Measurements from ENCODE around the gene RACGAP1.

The RACGAP1 gene

DNA sequence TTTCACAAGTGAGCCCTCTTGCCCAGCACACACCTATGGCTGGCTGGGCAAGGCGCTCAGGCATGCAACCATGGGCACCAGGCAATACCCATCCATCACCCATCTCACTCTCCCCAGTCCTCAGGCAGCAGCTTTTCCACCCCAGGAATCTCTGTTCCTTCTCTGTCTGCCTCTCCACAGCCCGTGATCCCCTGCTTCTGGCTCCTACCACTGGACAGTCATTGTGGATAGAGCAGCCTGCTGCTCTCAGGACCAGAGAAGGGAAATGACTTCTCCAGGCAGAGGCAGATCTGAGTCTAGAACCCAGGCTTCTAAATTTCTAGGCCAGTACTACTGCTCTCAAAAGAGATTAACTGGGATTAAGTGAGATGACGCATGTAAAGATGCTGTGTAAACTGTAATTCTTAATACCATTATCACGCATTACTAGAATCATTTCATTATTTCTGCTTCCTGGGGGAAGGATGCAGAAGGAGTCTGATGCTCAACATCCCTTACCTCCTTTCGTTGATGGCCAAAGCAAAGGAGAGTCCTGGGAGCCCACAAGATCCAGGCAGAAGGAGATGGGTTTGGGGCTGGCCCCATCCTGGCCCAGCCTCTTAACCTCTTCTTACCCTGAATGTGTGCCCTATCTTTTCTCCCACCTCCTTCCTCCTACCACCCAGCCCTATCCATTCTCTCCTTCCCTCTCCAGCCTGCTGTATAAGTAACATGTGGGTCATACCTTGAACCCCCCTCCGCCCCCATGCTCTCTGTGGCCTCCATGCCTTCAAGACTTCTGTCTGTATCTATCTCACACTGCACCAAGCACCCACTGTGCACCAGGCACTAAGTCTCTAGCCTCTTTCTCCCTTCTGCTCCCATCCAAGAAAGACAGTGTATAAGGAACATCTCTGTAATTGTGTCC, 68.4 kb downstream of the RACGAP1 start:
- no peak for DNase-seq (ENCODE audit: low spot score)

DNA sequence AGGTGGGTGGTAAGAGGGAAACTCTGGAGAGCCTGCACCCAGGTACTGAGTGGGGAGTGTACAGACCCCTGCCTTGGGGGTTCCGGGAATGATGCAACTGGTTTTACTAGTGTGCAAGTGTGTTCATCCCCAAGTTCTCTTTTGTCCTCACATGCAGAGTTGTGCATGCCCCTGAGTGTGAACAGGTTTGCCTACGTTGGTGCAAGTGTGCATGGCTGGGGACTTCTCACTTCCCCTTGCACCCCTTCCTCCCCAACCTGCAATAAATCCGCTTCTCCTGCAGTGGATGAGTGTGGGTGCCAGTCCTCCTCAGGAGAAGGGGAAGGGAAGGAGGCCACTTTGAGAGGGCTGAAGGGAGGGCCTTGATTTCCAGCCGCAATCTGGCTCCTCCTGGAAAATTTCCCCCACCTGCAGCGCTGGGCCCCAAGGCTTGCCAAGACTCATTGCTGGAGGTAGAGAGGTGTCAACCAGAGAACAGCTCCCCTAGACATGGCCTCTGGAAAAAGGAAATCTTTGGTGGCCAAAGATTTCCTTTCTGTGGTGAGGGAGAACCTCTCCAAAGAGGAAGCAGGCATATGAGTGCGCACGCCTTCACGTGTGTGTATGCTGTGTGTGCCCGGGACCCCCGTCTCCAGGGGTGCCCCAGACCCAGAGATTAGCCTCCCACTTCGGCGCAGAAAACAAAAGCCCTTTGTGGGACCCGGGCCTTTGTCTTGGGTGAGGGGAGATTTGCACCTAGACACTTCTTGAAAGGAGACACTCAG, 69.2 kb downstream of the RACGAP1 start:
- no peak for DNase-seq (ENCODE audit: low spot score)

DNA sequence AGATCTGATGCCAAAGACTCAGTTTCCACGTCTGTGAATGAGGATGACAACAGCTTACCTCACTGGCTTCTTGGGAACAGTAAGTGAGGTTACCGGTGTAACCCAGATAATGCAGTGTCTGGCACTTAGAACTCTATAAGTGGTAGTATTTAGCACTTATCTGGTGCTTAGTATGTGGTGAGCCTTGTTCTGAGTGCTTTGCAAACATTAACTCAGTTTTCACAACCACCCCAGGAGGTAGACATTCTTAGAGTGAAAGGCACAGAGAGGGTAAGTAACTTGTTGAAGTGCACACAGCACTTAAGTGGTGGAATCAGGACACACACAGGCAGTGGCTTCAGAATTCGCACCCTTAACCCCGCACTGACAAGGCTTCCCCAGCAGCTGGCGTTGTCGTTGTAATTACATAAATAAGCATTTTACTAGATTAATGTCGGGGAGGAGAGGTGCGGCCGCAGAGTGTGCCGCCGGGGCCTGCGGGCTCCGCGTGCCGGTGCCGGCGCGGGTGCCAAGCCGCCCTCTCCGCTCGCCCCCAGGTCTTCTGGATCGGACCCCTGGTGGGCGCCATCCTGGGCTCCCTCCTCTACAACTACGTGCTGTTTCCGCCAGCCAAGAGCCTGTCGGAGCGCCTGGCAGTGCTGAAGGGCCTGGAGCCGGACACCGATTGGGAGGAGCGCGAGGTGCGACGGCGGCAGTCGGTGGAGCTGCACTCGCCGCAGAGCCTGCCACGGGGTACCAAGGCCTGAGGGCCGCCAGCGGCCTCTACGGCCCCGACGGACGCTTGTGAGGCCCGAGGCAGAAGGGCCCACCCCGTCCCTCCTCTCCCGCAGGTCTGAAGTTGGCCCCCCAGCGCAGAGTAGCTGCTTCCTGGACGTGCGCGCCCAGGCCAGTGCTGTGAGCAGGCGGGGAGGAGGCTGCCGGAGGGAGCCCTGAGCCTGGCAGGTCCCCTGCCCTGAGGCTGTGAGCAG, 70.1 kb downstream of the RACGAP1 start:
- no peak for DNase-seq (ENCODE audit: low spot score)

DNA sequence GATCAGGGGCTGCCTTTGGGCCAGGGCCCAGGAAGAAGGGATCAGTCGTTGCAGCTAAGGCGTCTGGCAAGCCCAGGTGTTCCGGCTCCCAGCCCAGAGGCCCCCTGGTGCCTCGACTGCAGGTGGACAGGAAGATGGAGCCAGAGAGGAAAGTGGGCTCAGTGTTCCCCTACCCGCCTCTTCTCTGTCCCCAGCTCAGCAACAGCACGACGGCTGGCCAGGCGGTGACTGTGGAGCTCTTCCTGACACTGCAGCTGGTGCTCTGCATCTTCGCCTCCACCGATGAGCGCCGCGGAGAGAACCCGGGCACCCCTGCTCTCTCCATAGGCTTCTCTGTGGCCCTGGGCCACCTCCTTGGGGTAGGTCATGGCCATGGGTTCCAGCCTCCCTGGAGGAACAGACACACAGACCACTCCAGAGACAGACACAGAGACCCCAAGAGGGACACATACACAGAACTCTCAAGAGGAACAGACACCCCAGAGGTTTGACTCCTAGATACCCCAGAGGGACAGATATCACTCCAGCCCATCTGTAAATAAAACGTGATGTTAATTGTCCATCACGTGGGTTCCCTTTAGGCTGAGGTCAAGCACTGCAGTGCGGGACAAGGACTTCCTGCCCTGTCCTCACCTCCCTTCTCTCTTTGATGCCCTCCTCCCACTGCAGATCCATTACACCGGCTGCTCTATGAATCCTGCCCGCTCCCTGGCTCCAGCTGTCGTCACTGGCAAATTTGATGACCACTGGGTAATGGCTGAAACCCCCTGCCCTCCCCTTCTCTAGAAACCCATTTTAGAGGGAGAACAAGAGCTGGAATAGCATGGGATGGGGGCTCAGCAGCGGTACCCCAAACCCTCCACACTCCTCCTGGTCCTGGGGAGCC, 71.1 kb downstream of the RACGAP1 start:
- no peak for DNase-seq (ENCODE audit: low spot score)

DNA sequence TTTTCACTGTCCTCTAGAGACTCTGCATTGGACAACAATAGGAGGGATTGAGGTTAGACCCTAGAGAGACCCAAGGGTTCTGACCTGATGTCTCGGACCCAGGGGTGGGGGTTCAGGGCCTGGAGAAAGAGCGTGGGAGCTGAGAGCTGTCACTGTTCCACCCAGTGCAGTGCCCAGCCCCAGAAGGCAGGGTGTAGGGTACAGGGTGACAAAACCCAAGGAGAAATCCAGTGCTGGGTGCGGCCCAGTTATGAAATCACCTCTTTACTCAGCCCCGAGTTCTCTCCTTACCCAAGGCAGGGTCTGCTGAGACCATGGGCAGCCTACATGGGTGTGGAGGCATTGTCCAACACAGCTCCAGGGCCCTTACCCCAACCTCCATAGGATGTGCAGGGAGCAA, 72.1 kb downstream of the RACGAP1 start:
- no peak for DNase-seq (ENCODE audit: low spot score)

DNA sequence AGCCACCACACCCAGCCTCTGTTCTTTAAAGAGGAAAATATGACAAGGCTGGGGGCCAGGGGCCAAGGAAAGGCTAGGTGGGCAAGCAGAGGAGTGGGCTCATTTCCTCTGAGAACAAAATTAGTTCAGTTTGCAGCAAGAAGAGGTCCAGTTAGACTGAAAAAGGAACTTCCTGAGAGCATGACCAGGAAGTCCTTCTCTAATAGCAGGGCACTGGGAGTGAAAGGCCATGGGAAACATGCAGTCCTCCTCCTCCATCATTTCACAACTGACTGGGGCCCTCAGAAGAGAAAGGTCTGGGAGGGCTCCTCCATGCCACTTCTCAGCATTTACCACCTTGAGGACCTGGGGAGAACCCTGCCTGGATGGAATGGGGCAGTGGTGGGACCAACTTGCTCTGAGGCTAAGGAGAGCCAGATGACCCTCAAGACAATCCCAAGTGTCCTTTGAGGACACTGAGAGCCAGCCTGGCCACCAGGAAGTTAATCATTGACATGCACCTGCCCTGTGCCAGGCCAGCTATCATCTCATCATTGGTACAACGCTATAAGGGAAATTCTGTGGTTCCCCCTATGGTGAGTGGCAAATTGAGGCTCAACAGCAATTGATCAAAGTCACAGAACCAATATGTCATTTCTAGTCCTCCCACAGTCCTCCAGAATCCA, 72.8 kb downstream of the RACGAP1 start:
- no peak for DNase-seq (ENCODE audit: low spot score)

DNA sequence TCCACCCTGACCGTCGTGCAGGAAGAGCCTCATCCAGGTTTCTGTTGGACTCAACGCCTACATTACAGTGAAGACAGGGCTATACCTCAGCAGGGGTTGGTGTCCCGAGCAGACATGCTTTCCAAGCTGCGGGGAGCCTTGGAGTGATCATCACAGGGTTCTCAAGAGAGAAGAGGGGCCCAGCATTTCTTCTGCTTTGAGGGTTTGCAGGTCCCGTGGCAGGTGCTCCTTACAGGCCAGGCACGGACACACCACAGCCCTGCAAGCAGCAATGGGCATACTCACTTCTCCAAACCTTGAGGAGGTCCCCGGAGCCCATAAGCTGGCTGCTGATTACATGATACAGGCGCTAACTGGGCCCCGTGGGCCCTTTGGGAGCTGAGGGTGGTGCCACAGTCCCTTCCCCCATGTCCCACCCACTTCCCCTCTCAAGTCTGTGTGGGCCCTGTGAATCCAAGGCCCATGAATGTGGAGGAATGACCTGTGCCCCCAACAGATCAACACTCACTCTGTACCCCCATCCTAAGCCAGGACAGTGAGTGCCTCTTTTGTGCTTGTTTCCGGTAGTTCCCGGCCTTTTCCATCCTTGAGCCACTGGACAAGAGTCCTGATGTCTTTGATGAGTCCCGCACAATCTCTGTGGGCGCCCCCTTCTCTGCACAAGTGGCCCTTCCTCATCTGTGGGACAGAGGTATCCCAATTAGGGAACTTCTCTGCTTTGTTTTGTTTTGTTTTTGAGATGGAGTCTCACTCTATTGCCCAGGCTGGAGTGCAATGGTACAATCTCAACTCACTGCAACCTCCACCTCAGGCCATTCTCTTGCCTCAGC, 73.7 kb downstream of the RACGAP1 start:
- DNase-seq (ENCODE audit: low spot score) = no peak

DNA sequence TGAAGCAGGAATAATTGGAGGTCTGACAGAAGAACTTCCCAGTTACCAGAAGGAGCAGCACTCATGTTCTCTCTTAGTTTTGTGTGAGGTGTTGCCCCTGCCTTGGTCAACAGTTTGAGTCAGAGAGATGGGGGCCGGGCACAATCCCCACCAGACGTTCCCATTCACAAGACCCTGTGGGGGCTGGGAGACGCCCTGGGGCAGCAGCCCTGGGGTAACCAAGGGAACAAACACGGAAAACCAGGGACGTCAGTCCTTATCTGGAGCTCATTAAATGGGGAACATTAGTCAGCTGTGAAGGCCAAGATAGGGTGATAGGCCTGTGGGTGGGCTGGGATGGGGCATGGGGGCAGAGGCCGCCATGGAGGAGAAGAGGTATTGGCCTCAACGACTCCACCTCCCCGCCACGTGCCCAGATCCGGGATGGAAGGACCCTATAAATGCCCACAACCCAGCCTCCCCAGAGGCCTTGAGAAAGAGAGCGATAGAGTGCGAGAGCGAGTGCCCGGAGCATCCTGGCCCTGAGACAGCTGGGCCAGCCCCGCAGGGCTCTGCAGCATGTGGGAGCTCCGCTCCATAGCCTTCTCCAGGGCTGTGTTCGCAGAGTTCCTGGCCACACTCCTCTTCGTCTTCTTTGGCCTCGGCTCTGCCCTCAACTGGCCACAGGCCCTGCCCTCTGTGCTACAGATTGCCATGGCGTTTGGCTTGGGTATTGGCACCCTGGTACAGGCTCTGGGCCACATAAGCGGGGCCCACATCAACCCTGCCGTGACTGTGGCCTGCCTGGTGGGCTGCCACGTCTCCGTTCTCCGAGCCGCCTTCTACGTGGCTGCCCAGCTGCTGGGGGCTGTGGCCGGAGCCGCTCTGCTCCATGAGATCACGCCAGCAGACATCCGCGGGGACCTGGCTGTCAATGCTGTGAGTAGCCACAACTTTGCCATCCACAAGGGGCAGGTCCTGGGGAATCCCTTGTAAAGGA, 74.7 kb downstream of the RACGAP1 start, which contains the start of gene AQP2:
Gene AQP2 (plus strand): TSS at position 465 of the 979 bp plus-strand sequence. CDS start 94 bp downstream, at position 559.
- DNase-seq (ENCODE audit: low spot score) = no peak

DNA sequence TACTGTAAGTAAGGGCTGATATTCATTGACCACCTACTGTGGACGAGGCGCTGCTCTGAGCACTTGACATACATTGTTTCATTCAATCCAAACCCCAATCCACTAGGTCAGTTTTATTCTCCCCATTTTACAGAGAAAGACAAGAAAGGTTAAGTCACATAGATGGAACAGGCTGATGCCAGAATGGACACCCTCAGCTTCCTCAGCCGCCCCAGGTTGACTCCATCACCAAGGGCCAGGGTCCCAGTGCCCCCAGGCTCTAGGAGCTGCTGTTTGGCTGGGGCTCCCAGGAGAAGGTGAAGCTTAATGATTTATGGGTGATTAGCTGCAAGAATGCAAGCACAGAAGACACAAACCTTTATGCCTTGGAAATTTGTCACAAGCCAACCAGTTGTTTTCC, 75.4 kb downstream of the RACGAP1 start:
- DNase-seq (ENCODE audit: low spot score) = no peak

DNA sequence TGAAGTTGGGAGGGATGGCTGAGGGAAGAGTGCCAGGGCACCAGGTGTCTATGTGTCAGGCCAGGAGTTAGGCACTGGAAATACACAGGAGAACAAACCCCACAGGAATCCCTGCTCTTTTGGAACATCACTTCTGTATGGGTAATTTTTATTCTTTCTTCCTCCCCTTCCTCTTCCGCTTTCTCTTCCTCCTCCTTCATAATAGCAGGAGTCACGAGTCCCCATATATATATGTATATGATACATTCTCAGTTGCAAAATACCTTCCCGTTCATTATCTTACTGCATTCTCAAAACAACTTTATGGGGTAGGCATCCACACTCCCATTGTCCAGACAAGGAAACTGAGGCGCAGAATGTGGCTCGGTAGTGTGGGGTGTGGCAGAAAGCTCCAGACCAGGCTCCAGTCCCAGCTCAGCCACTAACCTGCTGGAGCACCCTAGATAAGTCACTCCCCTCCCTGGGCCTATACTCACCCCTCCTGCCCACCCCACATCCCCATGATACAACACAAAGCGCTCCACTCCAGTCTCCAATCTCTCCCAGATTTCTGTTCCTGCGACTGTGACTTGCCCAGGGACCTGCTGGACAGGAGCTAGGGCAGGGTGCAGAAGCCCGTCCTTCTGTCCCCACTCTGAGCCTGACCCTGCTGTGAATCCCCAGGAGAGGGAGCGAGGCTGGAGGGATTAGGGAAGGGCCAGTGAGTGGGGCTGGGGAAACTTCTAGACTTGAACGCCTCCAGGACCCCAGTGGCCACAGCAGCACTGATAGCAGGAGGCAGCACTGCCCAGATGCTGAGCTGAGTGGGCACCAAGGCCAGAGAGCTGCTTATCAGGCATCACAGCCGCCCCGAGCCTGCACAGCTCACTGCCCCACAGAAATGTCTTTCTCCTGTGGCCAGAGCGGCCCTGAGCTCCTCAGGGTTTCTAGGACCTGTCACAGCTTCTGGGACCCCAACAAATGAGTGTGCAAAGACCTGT, 76.1 kb downstream of the RACGAP1 start:
- DNase-seq (ENCODE audit: low spot score) = no peak

DNA sequence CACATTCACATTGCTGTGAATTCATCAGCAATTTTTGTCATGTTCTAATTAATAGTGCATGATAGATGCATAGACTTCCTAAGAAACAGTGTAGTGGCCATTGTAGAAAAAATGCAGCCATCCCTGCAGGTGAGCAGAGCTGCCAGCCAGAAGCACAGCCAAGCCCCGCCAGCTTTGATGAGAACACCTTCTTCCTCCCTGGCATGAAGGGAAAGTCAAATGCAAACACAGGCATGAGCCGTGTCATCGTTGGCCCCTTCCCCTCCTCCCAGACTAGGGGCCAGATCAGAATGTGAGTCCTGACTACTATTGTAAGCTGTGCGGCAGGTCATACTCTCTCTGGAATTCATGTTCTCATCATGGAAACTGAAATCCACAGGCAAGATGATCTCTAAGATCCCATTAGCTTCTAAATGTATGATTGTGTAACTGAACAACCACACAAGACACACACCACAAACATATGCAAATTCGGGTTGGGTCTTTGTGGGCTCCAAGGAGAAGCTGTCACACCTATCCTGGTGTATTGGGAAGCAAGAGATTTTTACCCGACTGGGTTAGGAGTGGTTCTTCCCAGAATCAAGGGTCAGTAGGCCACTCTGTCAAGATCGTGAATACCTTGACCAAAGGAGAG, 77.6 kb downstream of the RACGAP1 start:
- no peak for DNase-seq (ENCODE audit: low spot score)

DNA sequence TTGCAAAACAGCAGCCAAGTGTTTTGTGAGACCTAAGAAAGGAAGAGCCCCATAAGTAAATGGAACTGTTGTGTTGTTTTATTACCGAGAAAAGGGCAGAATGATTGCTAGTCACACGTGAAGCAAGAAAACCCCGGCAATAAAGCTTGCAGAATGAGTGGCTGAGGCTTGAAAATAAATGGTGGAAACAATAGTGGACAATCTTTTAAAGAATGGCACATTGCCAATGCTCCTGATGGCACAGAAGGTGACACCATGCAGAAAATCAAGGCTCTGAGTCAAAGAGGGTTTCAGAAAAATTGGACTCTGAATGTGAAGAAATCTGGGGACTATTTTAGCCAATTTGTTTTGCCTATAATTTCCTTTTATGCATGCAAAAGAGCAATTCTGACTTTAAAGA, 78.8 kb downstream of the RACGAP1 start:
- no peak for DNase-seq (ENCODE audit: low spot score)

DNA sequence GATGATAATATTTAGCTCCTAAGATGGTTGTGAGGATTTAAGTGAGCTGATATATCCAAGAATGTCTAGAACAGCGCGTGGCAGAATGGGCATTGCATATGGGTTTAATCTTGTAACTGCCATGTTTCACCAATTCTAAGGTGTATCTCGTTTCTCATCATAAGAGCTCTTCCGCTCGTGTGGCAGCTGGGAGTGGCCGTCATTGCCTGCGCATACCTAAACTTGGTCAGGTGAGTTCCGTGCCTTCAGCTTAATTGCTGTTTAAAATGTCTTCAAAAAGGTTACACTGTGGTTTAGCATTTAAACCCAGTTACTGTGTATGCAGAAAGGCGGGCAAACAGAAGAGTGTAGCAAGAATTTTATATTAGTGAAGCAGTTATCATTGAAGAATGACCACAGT, 79.2 kb downstream of the RACGAP1 start:
- no peak for DNase-seq (ENCODE audit: low spot score)

DNA sequence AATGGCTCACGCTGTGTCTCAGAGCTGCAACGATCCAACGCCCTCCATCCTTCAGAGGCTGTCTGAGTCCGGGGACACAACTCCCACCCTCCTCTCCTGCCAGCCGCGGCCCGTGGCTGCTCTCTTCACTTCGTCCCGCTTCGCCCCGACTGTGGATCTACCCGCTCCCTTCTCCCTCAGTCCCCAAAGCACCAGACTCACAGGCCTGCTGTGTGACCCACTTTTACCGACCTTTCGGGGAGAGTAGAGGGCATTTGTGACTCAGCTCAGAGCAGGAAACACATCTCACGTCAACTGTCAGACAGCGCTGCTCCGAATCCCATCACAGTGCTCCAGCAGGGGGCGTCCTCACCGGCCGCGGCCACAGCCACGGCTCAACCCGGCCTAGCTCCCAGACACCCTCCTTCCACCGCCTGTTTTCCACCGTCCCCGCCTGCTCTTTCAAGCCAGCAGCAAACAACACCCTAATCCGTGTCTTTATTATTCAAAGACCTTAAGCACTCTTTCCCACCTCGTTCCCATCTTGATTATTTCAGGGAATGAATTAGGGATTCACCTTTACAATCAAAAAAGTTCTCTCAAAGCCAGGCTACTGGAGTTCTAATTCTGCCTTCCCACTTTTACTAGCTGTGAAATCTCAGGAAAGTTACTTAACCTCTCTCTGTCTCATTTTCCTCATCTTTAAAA, 79.8 kb downstream of the RACGAP1 start:
- DNase-seq (ENCODE audit: low spot score) = peak; percentile 75

DNA sequence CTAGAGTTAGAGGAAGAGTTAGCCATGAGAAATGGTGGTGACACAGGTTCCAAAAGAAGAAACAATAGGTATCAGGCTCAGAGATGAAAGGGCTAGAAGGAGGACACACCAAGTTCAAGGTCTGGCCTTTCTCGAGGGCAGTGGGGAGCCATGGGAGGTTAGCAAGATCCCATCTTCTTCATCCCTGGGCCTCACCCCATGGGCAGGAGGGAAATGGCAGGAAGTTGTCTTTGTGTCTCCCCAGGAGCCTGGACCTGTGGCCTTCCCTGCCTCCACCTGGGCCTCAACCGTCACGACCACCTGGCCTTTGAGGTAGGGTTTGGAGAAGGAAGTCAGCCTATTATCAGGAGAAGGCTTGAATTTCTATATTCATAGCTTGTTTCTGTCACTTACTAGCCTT, 80.6 kb downstream of the RACGAP1 start:
- DNase-seq (ENCODE audit: low spot score) = no peak

Data from SK-N-DZ (cell line).